ENCODE measurements around the gene ACAA2.

ACAA2 gene

GRCh38 chr18:49747876-49748275 lies 65.5 kb downstream of the ACAA2 start:
- Histone ChIP-seq H3K9me3 (ENCODE audit: control insufficient read depth in 1 of 2, low read length in 2 of 2) (no peaks in the 10 kb centered on the region), H3K4me3 (ENCODE audit: low read depth in 1 of 2, low read length in 2 of 2) (no peak overlapping the region), H3K36me3 (ENCODE audit: control insufficient read depth in 1 of 2, insufficient read depth in 2 of 2, low read length in 2 of 2) (no peaks in the 10 kb centered on the region), H3K4me1 (ENCODE audit: control insufficient read depth in 1 of 2, insufficient read depth in 2 of 2, low read length in 2 of 2) (no peaks in the 10 kb centered on the region), H3K27ac (ENCODE audit: low read length) (no peak overlapping the region), H3K27me3 (ENCODE audit: low read depth, low read length) (no peaks in the 10 kb centered on the region)

GRCh38 chr18:49745045-49746014 lies 68.0 kb downstream of the ACAA2 start:
- Histone ChIP-seq H3K27me3 (ENCODE audit: low read depth, low read length) (no peaks in the 10 kb centered on the region), H3K4me3 (ENCODE audit: low read depth in 1 of 2, low read length in 2 of 2) (no peak overlapping the region), H3K27ac (ENCODE audit: low read length) (no peak overlapping the region), H3K9me3 (ENCODE audit: control insufficient read depth in 1 of 2, low read length in 2 of 2) (no peaks in the 10 kb centered on the region), H3K4me1 (ENCODE audit: control insufficient read depth in 1 of 2, insufficient read depth in 2 of 2, low read length in 2 of 2) (no peaks in the 10 kb centered on the region), H3K36me3 (ENCODE audit: control insufficient read depth in 1 of 2, insufficient read depth in 2 of 2, low read length in 2 of 2) (no peaks in the 10 kb centered on the region)

- H3K4me3 ChIP-seq (ENCODE audit: low read depth in 1 of 2, low read length in 2 of 2), result no peak overlapping the region
- no peaks in the 10 kb centered on the region for H3K27me3 ChIP-seq (ENCODE audit: low read depth, low read length)
- H3K27ac ChIP-seq (ENCODE audit: low read length), result no peak overlapping the region
- H3K4me1 ChIP-seq (ENCODE audit: control insufficient read depth in 1 of 2, insufficient read depth in 2 of 2, low read length in 2 of 2), result no peaks in the 10 kb centered on the region
- no peaks in the 10 kb centered on the region for H3K9me3 ChIP-seq (ENCODE audit: control insufficient read depth in 1 of 2, low read length in 2 of 2)
- H3K36me3 ChIP-seq (ENCODE audit: control insufficient read depth in 1 of 2, insufficient read depth in 2 of 2, low read length in 2 of 2), result no peaks in the 10 kb centered on the region
These were observed 68.8 kb downstream of the ACAA2 start for GRCh38 chr18:49744376-49745008.

- Histone ChIP-seq H3K27me3 (ENCODE audit: low read depth, low read length) (no peaks in the 10 kb centered on the region), H3K9me3 (ENCODE audit: control insufficient read depth in 1 of 2, low read length in 2 of 2) (no peaks in the 10 kb centered on the region), H3K27ac (ENCODE audit: low read length) (no peak overlapping the region), H3K4me3 (ENCODE audit: low read depth in 1 of 2, low read length in 2 of 2) (no peak overlapping the region), H3K36me3 (ENCODE audit: control insufficient read depth in 1 of 2, insufficient read depth in 2 of 2, low read length in 2 of 2) (no peaks in the 10 kb centered on the region), H3K4me1 (ENCODE audit: control insufficient read depth in 1 of 2, insufficient read depth in 2 of 2, low read length in 2 of 2) (no peaks in the 10 kb centered on the region)
These were observed 70.2 kb downstream of the ACAA2 start for GRCh38 chr18:49743117-49743567.

GRCh38 chr18:49742316-49743116 lies 70.8 kb downstream of the ACAA2 start:
- Histone ChIP-seq H3K4me3 (ENCODE audit: low read depth in 1 of 2, low read length in 2 of 2) (no peak overlapping the region), H3K4me1 (ENCODE audit: control insufficient read depth in 1 of 2, insufficient read depth in 2 of 2, low read length in 2 of 2) (no peaks in the 10 kb centered on the region), H3K27ac (ENCODE audit: low read length) (no peak overlapping the region), H3K27me3 (ENCODE audit: low read depth, low read length) (no peaks in the 10 kb centered on the region), H3K9me3 (ENCODE audit: control insufficient read depth in 1 of 2, low read length in 2 of 2) (no peaks in the 10 kb centered on the region), H3K36me3 (ENCODE audit: control insufficient read depth in 1 of 2, insufficient read depth in 2 of 2, low read length in 2 of 2) (no peaks in the 10 kb centered on the region)

GRCh38 chr18:49739275-49739674 lies 74.1 kb downstream of the ACAA2 start:
- Histone ChIP-seq H3K27ac (ENCODE audit: low read length) (no peak overlapping the region), H3K27me3 (ENCODE audit: low read depth, low read length) (no peaks in the 10 kb centered on the region), H3K9me3 (ENCODE audit: control insufficient read depth in 1 of 2, low read length in 2 of 2) (no peaks in the 10 kb centered on the region), H3K4me3 (ENCODE audit: low read depth in 1 of 2, low read length in 2 of 2) (no peak overlapping the region), H3K36me3 (ENCODE audit: control insufficient read depth in 1 of 2, insufficient read depth in 2 of 2, low read length in 2 of 2) (no peaks in the 10 kb centered on the region), H3K4me1 (ENCODE audit: control insufficient read depth in 1 of 2, insufficient read depth in 2 of 2, low read length in 2 of 2) (no peaks in the 10 kb centered on the region)

GRCh38 chr18:49738721-49739120 lies 74.6 kb downstream of the ACAA2 start:
- Histone ChIP-seq H3K36me3 (ENCODE audit: control insufficient read depth in 1 of 2, insufficient read depth in 2 of 2, low read length in 2 of 2) (no peaks in the 10 kb centered on the region), H3K27me3 (ENCODE audit: low read depth, low read length) (no peaks in the 10 kb centered on the region), H3K9me3 (ENCODE audit: control insufficient read depth in 1 of 2, low read length in 2 of 2) (no peaks in the 10 kb centered on the region), H3K4me1 (ENCODE audit: control insufficient read depth in 1 of 2, insufficient read depth in 2 of 2, low read length in 2 of 2) (no peaks in the 10 kb centered on the region), H3K4me3 (ENCODE audit: low read depth in 1 of 2, low read length in 2 of 2) (no peak overlapping the region), H3K27ac (ENCODE audit: low read length) (no peak overlapping the region)

- no peaks in the 10 kb centered on the region for H3K27me3 ChIP-seq (ENCODE audit: low read depth, low read length)
- H3K36me3 ChIP-seq (ENCODE audit: control insufficient read depth in 1 of 2, insufficient read depth in 2 of 2, low read length in 2 of 2), result no peaks in the 10 kb centered on the region
- no peak overlapping the region for H3K4me3 ChIP-seq (ENCODE audit: low read depth in 1 of 2, low read length in 2 of 2)
- no peaks in the 10 kb centered on the region for H3K9me3 ChIP-seq (ENCODE audit: control insufficient read depth in 1 of 2, low read length in 2 of 2)
- no peaks in the 10 kb centered on the region for H3K4me1 ChIP-seq (ENCODE audit: control insufficient read depth in 1 of 2, insufficient read depth in 2 of 2, low read length in 2 of 2)
- H3K27ac ChIP-seq (ENCODE audit: low read length), result no peak overlapping the region
These were observed 78.5 kb downstream of the ACAA2 start for GRCh38 chr18:49734836-49735235.

- H3K27me3 ChIP-seq (ENCODE audit: low read depth, low read length), result no peaks in the 10 kb centered on the region
These were observed 79.3 kb downstream of the ACAA2 start for GRCh38 chr18:49733896-49734585.

GRCh38 chr18:49733321-49733720 lies 80.0 kb downstream of the ACAA2 start:
- H3K4me1 ChIP-seq (ENCODE audit: control insufficient read depth in 1 of 2, insufficient read depth in 2 of 2, low read length in 2 of 2), result no peaks in the 10 kb centered on the region
- H3K27ac ChIP-seq (ENCODE audit: low read length), result no peak overlapping the region
- H3K36me3 ChIP-seq (ENCODE audit: control insufficient read depth in 1 of 2, insufficient read depth in 2 of 2, low read length in 2 of 2), result no peaks in the 10 kb centered on the region
- no peak overlapping the region for H3K4me3 ChIP-seq (ENCODE audit: low read depth in 1 of 2, low read length in 2 of 2)
- no peaks in the 10 kb centered on the region for H3K9me3 ChIP-seq (ENCODE audit: control insufficient read depth in 1 of 2, low read length in 2 of 2)
- H3K27me3 ChIP-seq (ENCODE audit: low read depth, low read length), result no peaks in the 10 kb centered on the region

More at GRCh38 chr18:49733896-49734585, 79.3 kb downstream of the ACAA2 start:
- H3K4me1 ChIP-seq (ENCODE audit: control insufficient read depth in 1 of 2, insufficient read depth in 2 of 2, low read length in 2 of 2), result no peaks in the 10 kb centered on the region
- H3K36me3 ChIP-seq (ENCODE audit: control insufficient read depth in 1 of 2, insufficient read depth in 2 of 2, low read length in 2 of 2), result no peaks in the 10 kb centered on the region
- no peak overlapping the region for H3K4me3 ChIP-seq (ENCODE audit: low read depth in 1 of 2, low read length in 2 of 2)
- no peaks in the 10 kb centered on the region for H3K9me3 ChIP-seq (ENCODE audit: control insufficient read depth in 1 of 2, low read length in 2 of 2)
- no peak overlapping the region for H3K27ac ChIP-seq (ENCODE audit: low read length)

All from muscle layer of duodenum (tissue), 2 donors.